IPS DF 4.7 (cell line): ENCODE results near the gene SCN7A.
"Not testable (repeated sequence)": the region's sequence is repeated elsewhere in the genome, so short reads cannot be mapped to it uniquely, and the experiment has no call there.

Source experiments
- DNase-seq: peaks from one replicate; pipeline ENCODE4 v3.0.0-alpha.2; 2013; ENCODE audit warnings: low spot score; ENCODE audit errors: extremely low read depth

SCN7A gene

GRCh38 chr2:166454006-166454595, 39.9 kb downstream of the SCN7A start:
- no peak for DNase-seq

GRCh38 chr2:166451468-166451867, 42.6 kb downstream of the SCN7A start:
- DNase-seq = no peak

- DNase-seq = no peak
Observed at GRCh38 chr2:166449439-166449838, 44.6 kb downstream of the SCN7A start.

- DNase-seq = no peak
Observed at GRCh38 chr2:166448106-166448505, 45.9 kb downstream of the SCN7A start.

- DNase-seq = no peak
Observed at GRCh38 chr2:166444306-166444705, 49.7 kb downstream of the SCN7A start.

GRCh38 chr2:166440313-166440712, 53.7 kb downstream of the SCN7A start:
- no peak for DNase-seq

- no peak for DNase-seq
Observed at GRCh38 chr2:166439078-166439477, 55.0 kb downstream of the SCN7A start.

- DNase-seq = no peak
Observed at GRCh38 chr2:166436976-166437375, 57.1 kb downstream of the SCN7A start.

- no peak for DNase-seq
Observed at GRCh38 chr2:166436189-166436588, 57.9 kb downstream of the SCN7A start.

- no peak for DNase-seq
Observed at GRCh38 chr2:166434491-166434890, 59.6 kb downstream of the SCN7A start.

- no peak for DNase-seq
Observed at GRCh38 chr2:166433457-166433856, 60.6 kb downstream of the SCN7A start.

- no peak for DNase-seq
Observed at GRCh38 chr2:166432331-166432730, 61.7 kb downstream of the SCN7A start.

- no peak for DNase-seq
Observed at GRCh38 chr2:166424841-166425240, 69.2 kb downstream of the SCN7A start.

- no peak for DNase-seq
Observed at GRCh38 chr2:166419616-166419934, 74.5 kb downstream of the SCN7A start.

GRCh38 chr2:166418853-166419615, 75.0 kb downstream of the SCN7A start:
- DNase-seq = no peak

- no peak for DNase-seq
Observed at GRCh38 chr2:166417669-166418068, 76.4 kb downstream of the SCN7A start.

GRCh38 chr2:166413255-166413654, 80.8 kb downstream of the SCN7A start:
- no peak for DNase-seq

GRCh38 chr2:166411473-166412230, 82.4 kb downstream of the SCN7A start:
- no peak for DNase-seq

- DNase-seq = no peak
Observed at GRCh38 chr2:166410828-166411472, 83.1 kb downstream of the SCN7A start.

- not testable (repeated sequence) for DNase-seq
Observed at GRCh38 chr2:166407746-166408145, 86.3 kb downstream of the SCN7A start.

- no peak for DNase-seq
Observed at GRCh38 chr2:166406374-166406773, 87.7 kb downstream of the SCN7A start.

- no peak for DNase-seq
Observed at GRCh38 chr2:166405569-166405926, 88.5 kb downstream of the SCN7A start.
